ENCODE measurements around the gene SMS. TPM values are rescaled to one million over a fixed set of nuclear protein-coding genes. Genes with fewer than 3 reads are reported as not detected.

SMS gene
- total and polyA plus RNA-seq, 2 donors (not counting 1 experiment from before 2014, with no cell fraction given) = 7.0 to 30.5 TPM

DNA sequence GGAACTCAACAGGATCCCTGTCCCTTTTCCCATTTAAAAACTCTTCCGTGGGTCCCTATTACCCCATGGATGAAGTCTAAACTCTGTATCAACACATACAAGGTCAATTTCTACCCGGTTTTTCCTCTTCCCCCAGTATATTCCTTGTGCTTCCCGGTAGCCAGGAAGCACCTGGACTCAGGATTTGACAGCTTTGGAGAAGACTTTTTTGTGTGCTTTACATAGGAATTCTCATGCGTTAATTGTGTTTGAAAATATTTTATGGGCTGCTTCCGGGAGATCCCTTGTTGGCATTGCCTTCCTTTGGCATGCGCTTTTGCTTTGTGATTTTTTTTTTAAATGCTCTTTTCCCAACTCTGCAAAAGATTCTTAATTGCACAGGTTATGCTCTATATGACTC, 7.2 kb downstream of the SMS start:
- Histone ChIP-seq H3K27ac (ENCODE audit: low read length in 2 of 2) (no peak overlapping the region), H3K9ac (ENCODE audit: low read length) (no peak overlapping the region), H3K79me2 (ENCODE audit: control insufficient read depth, insufficient read depth, low read length) (peaks cover 68% of the 10 kb centered on the region), H3K4me3 (ENCODE audit: control extremely low read depth in 1 of 5, extremely low read depth in 1 of 5, insufficient read depth in 1 of 5, low read depth in 2 of 5, low read length in 4 of 5) (no peak overlapping the region), H3K9me3 (ENCODE audit: control extremely low read depth in 1 of 3, control insufficient read depth in 2 of 3, insufficient read depth in 1 of 3, low read length in 2 of 3) (no peaks in the 10 kb centered on the region), H2AFZ (ENCODE audit: insufficient read depth, low read depth, low read length, poor library complexity, severe bottlenecking) (no peak overlapping the region), H3K36me3 (replicated peaks in 1 of 2; ENCODE audit: control extremely low read depth in 1 of 2, control insufficient read depth in 1 of 2, extremely low read depth in 1 of 2, insufficient read depth in 2 of 2, low read length in 1 of 2) (no peaks in the 10 kb centered on the region), H3K4me2 (replicated peaks; ENCODE audit: low read depth, low read length, poor library complexity, severe bottlenecking) (no peak overlapping the region), H3K4me1 (ENCODE audit: control insufficient read depth in 2 of 2, insufficient read depth in 2 of 2, low read length in 2 of 2) (peaks cover 4 to 10% of the 10 kb centered on the region in 2 donors), H4K20me1 (ENCODE audit: control insufficient read depth, insufficient read depth, low read length, poor library complexity, severe bottlenecking) (no peaks in the 10 kb centered on the region), H3K27me3 (replicated peaks in 1 of 4; ENCODE audit: control extremely low read depth in 1 of 4, control insufficient read depth in 3 of 4, insufficient read depth in 4 of 4, low read length in 3 of 4) (no peaks in the 10 kb centered on the region)
- Mint-ChIP-seq H3K4me3 (no peak overlapping the region), H3K4me1 (peaks cover 42% of the 10 kb centered on the region), H3K27me3 (no peaks in the 10 kb centered on the region), H3K27ac (no peak overlapping the region), H3K9me3 (ENCODE audit: insufficient read depth) (no peaks in the 10 kb centered on the region)
- CTCF ChIA-PET = no interaction called here
- no peak for DNase-seq
- POLR2A ChIA-PET = no interaction called here
- no peak for TF ChIP-seq EZH2 (IDR thresholded peaks at IDR 0.05; ENCODE audit: borderline replicate concordance, insufficient read depth, low read depth, low read length, poor library complexity, severe bottlenecking)
- TF ChIP-seq, protein P1, sequence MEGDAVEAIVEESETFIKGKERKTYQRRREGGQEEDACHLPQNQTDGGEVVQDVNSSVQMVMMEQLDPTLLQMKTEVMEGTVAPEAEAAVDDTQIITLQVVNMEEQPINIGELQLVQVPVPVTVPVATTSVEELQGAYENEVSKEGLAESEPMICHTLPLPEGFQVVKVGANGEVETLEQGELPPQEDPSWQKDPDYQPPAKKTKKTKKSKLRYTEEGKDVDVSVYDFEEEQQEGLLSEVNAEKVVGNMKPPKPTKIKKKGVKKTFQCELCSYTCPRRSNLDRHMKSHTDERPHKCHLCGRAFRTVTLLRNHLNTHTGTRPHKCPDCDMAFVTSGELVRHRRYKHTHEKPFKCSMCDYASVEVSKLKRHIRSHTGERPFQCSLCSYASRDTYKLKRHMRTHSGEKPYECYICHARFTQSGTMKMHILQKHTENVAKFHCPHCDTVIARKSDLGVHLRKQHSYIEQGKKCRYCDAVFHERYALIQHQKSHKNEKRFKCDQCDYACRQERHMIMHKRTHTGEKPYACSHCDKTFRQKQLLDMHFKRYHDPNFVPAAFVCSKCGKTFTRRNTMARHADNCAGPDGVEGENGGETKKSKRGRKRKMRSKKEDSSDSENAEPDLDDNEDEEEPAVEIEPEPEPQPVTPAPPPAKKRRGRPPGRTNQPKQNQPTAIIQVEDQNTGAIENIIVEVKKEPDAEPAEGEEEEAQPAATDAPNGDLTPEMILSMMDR (IDR thresholded peaks at IDR 0.05) = no peak
- intact Hi-C loops (cut with micrococcal nuclease) = no loop called here
- WGBS (ENCODE audit: insufficient coverage) = 100% methylated on average over 1 of the region's 6 CpGs
- ATAC-seq (ENCODE audit: low read depth) = no peak

DNA sequence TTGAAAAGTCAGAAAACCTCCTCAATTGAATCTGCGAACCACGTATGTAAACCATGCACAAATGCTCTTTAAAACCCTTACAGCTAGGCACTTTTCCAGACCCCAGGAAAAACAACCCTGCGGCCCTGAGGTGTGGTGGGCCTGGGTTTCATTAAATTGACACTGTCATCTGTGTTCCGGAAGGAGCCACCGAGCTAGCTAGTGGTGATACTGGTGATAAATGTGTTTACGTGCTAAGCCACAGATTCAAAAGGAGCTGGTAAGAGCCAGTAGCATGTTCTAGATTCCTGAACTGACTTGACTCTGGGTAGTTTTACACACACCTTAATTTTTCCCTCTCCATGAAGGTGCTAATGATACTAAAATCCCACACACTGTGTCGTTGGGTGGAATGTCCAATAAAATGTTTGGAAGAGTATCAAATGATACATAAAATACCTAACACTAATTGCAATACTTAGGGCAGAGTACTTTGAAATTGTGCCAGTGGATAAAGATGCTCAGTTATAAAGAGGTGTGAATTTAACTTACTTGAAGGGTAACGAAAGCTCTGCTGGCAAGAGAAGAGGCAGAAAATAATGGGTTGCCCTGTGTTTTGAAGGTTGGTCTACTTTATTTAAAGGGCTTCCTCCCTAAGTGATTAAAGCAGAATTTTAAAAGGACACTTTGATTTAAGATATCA, 8.5 kb downstream of the SMS start:
- Histone ChIP-seq H3K79me2 (ENCODE audit: control insufficient read depth, insufficient read depth, low read length) (peaks cover 64% of the 10 kb centered on the region), H4K20me1 (ENCODE audit: control insufficient read depth, insufficient read depth, low read length, poor library complexity, severe bottlenecking) (no peaks in the 10 kb centered on the region), H3K27ac (ENCODE audit: low read length in 2 of 2) (no peak overlapping the region), H3K4me3 (ENCODE audit: control extremely low read depth in 1 of 5, extremely low read depth in 1 of 5, insufficient read depth in 1 of 5, low read depth in 2 of 5, low read length in 4 of 5) (no peak overlapping the region), H2AFZ (ENCODE audit: insufficient read depth, low read depth, low read length, poor library complexity, severe bottlenecking) (no peak overlapping the region), H3K27me3 (replicated peaks in 1 of 4; ENCODE audit: control extremely low read depth in 1 of 4, control insufficient read depth in 3 of 4, insufficient read depth in 4 of 4, low read length in 3 of 4) (no peaks in the 10 kb centered on the region), H3K9me3 (ENCODE audit: control extremely low read depth in 1 of 3, control insufficient read depth in 2 of 3, insufficient read depth in 1 of 3, low read length in 2 of 3) (no peaks in the 10 kb centered on the region), H3K36me3 (replicated peaks in 1 of 2; ENCODE audit: control extremely low read depth in 1 of 2, control insufficient read depth in 1 of 2, extremely low read depth in 1 of 2, insufficient read depth in 2 of 2, low read length in 1 of 2) (no peaks in the 10 kb centered on the region), H3K4me2 (replicated peaks; ENCODE audit: low read depth, low read length, poor library complexity, severe bottlenecking) (no peak overlapping the region), H3K4me1 (ENCODE audit: control insufficient read depth in 2 of 2, insufficient read depth in 2 of 2, low read length in 2 of 2) (no peaks in the 10 kb centered on the region), H3K9ac (ENCODE audit: low read length) (no peak overlapping the region)
- no peak for DNase-seq
- Mint-ChIP-seq H3K27me3 (no peaks in the 10 kb centered on the region), H3K4me1 (peaks cover 30% of the 10 kb centered on the region), H3K4me3 (no peak overlapping the region), H3K9me3 (ENCODE audit: insufficient read depth) (no peaks in the 10 kb centered on the region), H3K27ac (no peak overlapping the region)
- TF ChIP-seq, protein P1 (IDR thresholded peaks at IDR 0.05) = no peak
- TF ChIP-seq EZH2 (IDR thresholded peaks at IDR 0.05; ENCODE audit: borderline replicate concordance, insufficient read depth, low read depth, low read length, poor library complexity, severe bottlenecking) = no peak
- intact Hi-C loops (cut with micrococcal nuclease) = no loop called here
- no CpG with 5 or more reads among the region's 8 CpGs for WGBS (ENCODE audit: insufficient coverage)
- ChIA-PET POLR2A (no interaction called here), CTCF (no interaction called here)
- ATAC-seq (ENCODE audit: low read depth) = no peak

All from B cell (primary cell).